ENCODE results near the gene POLR1B.
A peak's percentile ranks its signal among the peaks of the same experiment; 100 is the strongest.
"Not testable (repeated sequence)": the region's sequence is repeated elsewhere in the genome, so short reads cannot be mapped to it uniquely, and the experiment has no call there.

The POLR1B gene, protein sequence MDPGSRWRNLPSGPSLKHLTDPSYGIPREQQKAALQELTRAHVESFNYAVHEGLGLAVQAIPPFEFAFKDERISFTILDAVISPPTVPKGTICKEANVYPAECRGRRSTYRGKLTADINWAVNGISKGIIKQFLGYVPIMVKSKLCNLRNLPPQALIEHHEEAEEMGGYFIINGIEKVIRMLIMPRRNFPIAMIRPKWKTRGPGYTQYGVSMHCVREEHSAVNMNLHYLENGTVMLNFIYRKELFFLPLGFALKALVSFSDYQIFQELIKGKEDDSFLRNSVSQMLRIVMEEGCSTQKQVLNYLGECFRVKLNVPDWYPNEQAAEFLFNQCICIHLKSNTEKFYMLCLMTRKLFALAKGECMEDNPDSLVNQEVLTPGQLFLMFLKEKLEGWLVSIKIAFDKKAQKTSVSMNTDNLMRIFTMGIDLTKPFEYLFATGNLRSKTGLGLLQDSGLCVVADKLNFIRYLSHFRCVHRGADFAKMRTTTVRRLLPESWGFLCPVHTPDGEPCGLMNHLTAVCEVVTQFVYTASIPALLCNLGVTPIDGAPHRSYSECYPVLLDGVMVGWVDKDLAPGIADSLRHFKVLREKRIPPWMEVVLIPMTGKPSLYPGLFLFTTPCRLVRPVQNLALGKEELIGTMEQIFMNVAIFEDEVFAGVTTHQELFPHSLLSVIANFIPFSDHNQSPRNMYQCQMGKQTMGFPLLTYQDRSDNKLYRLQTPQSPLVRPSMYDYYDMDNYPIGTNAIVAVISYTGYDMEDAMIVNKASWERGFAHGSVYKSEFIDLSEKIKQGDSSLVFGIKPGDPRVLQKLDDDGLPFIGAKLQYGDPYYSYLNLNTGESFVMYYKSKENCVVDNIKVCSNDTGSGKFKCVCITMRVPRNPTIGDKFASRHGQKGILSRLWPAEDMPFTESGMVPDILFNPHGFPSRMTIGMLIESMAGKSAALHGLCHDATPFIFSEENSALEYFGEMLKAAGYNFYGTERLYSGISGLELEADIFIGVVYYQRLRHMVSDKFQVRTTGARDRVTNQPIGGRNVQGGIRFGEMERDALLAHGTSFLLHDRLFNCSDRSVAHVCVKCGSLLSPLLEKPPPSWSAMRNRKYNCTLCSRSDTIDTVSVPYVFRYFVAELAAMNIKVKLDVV

DNA sequence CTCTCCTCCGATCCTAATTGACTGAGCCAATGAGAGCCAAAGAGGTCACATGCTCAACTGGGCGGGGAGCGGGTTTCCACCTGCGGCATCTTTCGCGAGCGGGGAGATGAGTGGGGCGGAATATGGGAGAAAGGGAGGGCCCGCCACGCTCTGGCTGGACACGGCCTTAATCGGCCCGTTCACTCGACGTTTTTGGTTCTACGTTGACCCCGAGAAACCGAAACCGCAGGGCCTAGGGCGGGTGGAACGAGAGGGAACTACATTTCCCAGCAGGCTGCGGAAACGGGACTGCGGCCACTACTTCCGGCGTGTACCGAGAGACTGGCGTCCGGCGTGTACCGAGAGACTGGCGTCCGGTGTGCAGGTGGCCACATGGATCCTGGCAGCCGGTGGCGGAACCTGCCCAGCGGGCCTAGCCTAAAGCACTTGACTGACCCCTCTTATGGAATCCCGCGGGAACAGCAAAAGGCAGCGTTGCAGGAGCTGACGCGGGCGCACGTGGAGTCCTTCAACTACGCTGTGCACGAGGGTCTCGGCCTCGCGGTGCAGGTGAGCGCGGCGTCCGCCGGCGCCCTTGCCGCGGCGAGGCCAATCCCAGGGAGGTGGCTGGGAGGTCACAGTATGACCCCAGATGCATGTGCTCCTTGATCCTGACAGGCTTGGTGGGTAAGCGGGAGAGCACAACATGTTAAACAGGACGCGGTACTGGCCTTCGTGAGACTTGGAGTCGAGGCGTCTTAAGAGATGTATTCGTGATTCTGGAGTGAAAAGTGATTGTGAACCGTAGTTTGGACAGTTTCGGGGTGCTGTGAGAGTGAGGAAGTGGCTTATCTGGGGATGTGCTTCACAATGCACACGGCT, at the start of gene POLR1B:
Gene POLR1B, plus strand, starts transcription at position 343 of the 861 bp plus-strand sequence. Its CDS starts 30 bp downstream, at position 373.
- DNase-seq (ENCODE audit: low read depth in 2 of 2), result peak; percentile 67 to 68

DNA sequence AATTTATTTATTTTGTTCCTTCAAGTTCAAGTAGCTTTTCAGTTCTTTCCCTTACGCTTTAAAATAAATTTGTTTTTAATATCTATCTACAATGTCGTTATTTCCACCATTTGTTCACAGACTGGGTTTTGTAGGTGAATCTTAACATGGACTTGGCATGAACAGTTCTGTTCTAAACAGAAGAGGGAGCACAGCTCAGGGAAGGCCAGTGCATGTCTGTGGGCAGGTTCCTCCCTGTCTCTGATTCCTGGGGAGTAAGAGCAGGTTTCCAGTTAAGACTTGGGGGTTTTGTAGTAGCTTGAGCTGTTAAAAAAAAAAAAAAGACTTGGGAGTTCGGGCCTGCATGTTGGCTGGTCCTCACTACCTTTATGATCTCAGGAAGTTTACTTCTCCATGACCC, 49.2 kb upstream of the POLR1B start:
- DNase-seq (ENCODE audit: low read depth in 2 of 2), result no peak

DNA sequence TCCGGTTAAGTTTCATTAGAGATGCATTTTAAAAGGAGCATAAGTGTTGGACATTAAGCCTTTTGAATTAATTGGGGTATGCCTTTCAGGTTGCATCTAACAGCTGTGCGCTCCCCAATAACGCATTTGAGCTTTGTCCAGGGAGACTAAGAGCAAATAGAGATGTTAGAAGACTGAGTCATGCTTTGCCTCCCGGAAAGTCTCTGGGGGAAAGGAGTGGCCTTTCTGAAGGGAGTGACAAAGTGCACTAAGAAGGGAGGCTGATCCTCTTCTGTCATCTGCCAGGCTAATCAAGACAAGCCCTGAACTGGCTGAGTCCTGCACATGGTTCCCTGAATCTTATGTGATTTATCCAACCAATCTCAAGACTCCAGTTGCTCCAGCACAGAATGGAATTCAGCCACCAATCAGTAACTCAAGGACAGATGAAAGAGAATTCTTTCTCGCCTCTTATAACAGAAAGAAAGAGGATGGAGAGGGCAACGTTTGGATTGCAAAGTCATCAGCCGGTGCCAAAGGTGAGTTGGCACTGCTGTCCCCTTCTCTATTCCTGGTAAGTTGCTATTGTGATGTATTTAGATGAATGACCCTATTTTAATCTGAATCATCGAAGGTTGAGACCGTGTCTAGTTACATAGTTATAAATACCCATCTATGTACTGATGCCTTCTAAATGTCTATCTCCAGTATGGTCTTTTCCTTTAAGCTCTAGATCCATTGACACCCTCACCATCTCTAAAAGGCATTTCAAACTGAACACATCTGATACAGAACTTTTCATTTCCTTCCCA, 48.2 kb upstream of the POLR1B start:
- DNase-seq (ENCODE audit: low read depth in 2 of 2), result no peak

DNA sequence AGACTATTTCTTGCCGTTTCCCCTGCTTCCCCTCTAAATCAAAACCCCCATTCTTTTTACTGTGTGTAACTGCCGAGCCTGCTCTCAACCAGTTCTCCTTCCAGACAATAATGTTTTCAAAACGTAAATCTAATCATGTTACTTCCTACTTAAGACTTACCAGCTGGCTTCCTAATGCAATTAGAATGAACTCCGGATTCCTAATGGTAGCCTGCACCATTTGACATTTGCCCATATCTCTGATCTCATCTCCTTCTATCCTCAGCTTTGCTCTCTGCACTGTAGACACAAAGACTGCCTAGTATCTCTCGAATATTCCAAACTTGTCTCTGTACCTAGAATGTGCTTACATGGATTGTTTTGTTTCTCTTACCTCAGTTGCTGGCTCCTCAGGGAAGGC, 47.4 kb upstream of the POLR1B start:
- no peak for DNase-seq (ENCODE audit: low read depth in 2 of 2)

GRCh38 chr2:112495878-112496277, 46.4 kb upstream of the POLR1B start:
- not testable (repeated sequence) for DNase-seq (ENCODE audit: low read depth in 2 of 2)

GRCh38 chr2:112500850-112501484, 41.3 kb upstream of the POLR1B start:
- DNase-seq (ENCODE audit: low read depth in 2 of 2), result peak in 1 of 2 donors; percentile 34

- not testable (repeated sequence) for DNase-seq (ENCODE audit: low read depth in 2 of 2)
Measured at GRCh38 chr2:112509239-112509998, 32.8 kb upstream of the POLR1B start.

- DNase-seq (ENCODE audit: low read depth in 2 of 2), result no peak
Measured at GRCh38 chr2:112516801-112517200, 25.5 kb upstream of the POLR1B start.

DNA sequence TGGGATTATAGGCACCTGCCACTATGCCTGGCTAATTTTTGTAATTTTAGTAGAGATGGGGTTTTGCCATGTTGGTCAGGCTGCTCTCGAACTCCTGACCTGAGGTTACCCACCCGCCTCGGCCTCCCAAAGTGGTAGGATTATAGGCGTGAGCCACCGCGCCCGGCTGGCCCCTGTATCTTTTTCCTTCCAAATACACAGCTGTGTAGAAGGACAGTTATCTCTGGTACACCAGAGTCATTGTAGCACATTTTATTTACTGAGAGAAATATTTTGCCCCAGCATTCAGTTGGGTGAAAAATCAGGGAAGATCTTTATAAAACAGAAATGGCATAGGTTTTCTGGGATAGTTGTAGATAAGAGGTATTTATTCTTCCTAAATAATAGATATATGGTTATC, 23.5 kb upstream of the POLR1B start:
- no peak for DNase-seq (ENCODE audit: low read depth in 2 of 2)

DNA sequence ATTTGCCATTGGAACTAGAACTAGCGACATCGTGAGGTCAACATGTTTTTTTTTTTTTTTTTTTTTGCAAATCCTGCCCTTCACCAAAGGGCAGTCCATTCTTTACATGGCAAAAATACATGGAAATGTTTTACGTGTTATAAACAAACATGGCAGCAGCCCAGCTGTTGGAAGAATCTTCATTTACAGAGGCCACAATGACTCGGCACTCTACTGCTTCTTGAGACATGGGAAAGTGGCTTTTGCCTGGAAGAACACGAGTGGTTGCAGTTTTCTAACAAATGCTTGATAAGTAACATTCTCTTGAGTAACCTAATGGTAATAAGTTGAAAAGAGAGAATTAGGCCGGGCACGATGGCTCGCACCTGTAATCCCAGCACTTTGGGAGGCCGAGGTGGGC, 22.8 kb upstream of the POLR1B start:
- no peak for DNase-seq (ENCODE audit: low read depth in 2 of 2)

DNA sequence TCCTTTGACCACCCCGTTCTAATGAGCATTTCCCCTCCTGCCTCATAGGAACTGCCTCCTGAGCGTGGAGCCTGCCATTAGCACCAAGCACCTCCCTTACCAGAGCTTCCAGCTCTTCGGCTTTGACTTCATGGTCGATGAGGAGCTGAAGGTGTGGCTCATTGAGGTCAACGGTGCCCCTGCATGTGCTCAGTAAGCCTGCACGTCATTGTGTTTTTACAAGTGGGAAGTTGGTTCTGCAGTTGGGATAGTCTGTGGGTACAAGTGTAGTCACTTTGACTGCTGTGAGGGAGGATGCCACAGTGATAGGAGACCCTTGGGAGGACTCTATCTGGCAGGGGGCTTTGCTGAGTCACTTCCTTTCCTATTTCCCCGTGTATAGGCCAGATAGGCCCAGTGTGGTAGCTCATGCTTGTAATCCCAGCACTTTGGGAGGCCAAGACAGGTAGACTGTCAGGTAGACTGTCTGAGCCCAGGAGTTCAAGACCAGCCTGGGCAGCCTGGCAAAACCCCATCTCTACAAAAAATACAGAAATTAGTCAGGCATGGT, 22.0 kb upstream of the POLR1B start:
- DNase-seq (ENCODE audit: low read depth in 2 of 2), result no peak

DNA sequence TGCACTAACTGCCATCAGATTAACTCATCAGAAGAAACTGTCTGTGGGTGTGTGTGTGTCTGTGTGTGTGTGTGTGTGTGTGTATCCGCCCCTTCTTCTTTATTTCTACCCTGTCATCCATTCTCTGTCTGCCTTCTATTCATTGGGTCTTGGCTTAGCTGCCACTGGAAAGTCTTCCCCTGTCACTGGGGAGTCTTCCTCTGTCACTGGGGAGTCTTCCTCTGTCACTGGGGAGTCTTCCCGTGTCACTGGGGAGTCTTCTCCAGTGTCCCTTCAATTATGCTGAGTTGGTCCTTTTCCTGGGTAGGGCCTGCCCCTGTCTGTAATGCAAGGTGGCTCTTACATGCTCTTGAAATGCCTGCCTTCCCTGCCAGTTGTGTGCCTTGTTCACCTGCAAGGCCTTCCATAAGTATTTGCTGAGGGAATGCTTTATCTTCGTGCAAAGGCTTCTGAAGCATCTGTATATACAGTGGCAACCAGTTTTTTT, 18.9 kb upstream of the POLR1B start:
- no peak for DNase-seq (ENCODE audit: low read depth in 2 of 2)

DNA sequence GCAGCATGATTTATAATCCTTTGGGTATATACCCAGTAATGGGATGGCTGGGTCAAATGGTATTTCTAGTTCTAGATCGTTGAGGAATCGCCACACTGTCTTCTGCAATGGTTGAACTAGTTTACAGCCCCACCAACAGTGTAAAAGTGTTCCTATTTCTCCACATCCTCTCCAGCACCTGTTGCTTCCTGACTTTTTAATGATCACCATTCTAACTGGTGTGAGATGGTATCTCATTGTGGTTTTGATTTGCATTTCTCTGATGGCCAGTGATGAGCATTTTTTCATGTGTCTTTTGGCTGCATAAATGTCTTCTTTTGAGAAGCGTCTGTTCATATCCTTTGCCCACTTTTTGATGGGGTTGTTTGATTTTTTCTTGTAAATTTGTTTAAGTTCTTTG, 18.0 kb upstream of the POLR1B start:
- not testable (repeated sequence) for DNase-seq (ENCODE audit: low read depth in 2 of 2)

GRCh38 chr2:112528541-112528940, 13.7 kb upstream of the POLR1B start:
- DNase-seq (ENCODE audit: low read depth in 2 of 2), result no peak

DNA sequence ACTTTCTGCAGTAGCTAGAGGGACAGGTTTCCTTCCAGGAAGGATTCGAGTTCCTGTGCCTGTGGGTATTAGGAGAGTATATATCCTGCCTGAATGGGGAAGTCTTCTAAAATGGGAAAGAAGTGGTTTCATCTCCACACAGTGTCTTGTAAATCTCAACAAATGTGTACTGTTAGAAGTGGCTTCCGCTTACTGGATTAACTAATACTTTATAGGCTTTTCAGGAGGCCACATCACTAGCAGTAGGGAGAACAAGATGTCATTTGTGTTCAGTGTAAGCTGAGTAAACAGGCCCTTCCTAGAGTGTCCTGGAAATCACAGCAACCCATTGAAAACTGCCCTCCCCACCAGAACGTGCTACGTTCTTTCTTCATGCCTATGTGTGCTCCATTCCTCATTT, 12.5 kb upstream of the POLR1B start:
- DNase-seq (ENCODE audit: low read depth in 2 of 2), result no peak

GRCh38 chr2:112530728-112531127, 11.5 kb upstream of the POLR1B start:
- DNase-seq (ENCODE audit: low read depth in 2 of 2), result no peak

DNA sequence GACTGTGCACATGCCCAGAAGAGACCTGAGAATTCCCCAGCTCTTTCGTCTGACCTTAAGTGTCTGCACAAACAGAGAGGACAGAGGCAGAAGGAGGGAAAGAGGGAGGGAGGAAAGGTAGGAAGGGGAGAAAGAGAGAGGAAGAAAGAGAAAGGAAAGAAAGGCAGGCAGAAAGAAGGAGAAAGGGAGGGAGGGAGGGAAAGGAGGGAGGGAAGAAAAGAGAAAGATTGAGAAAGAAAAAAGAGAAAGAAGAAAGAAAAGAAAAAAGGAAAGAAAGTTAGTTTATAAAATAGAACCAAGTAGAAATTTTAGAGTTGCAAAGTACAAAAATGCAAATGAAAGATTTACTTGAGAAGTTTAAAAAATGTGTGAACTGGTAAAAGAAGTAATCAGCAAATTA, 7.4 kb upstream of the POLR1B start:
- no peak for DNase-seq (ENCODE audit: low read depth in 2 of 2)

DNA sequence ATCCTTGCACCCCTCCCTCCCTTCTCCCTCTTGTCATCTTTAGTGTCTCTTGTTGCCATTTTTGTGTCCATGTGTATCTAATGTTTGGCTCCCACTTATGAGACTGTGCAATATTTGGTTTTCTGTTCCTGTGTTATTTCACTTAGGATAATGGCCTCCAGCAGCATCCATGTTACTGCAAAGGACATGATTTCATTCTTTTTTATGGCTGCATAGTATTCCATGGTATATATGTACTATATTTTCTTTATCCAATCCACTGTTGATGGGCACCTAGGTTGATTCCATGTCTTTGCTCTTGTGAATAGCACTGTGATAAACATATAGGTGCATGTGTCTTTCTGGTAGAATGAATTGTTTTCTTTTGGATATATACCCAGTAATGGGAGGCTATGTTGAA, 5.6 kb upstream of the POLR1B start:
- DNase-seq (ENCODE audit: low read depth in 2 of 2), result not testable (repeated sequence)

GRCh38 chr2:112539306-112539705, 3.0 kb upstream of the POLR1B start:
- no peak for DNase-seq (ENCODE audit: low read depth in 2 of 2)

Data from stimulated activated CD8-positive, alpha-beta memory T cell treated with anti-CD3 and anti-CD28 coated beads, Interleukin-7, amount 100 ng/mL, for 4 hours (primary cell).